Fibroblast of mammary gland (primary cell): ENCODE measurements around the gene B2M.

Experiments used
- DNase-seq: peaks from one replicate; pipeline ENCODE4 v3.0.0-alpha.2; 2010; ENCODE audit warnings: low read depth
- H3K4me3 ChIP-seq: 2 replicates; pipeline ENCODE4 v1.5.1; 2011; ENCODE audit warnings: low read depth, mild to moderate bottlenecking, low read length, moderate library complexity; ENCODE audit not compliant: control insufficient read depth
- TF ChIP-seq, protein P1 (sequence below): conservative IDR thresholded peaks from 2 replicates; pipeline ENCODE4 v1.5.1; 2011; ENCODE audit warnings: low read depth, low read length, inconsistent platforms; ENCODE audit not compliant: control insufficient read depth, insufficient read depth

Gene B2M

GRCh38 chr15:44713006-44713966 lies 2.0 kb downstream of the B2M start:
- peak; percentile 51 for DNase-seq
- TF ChIP-seq, protein P1, sequence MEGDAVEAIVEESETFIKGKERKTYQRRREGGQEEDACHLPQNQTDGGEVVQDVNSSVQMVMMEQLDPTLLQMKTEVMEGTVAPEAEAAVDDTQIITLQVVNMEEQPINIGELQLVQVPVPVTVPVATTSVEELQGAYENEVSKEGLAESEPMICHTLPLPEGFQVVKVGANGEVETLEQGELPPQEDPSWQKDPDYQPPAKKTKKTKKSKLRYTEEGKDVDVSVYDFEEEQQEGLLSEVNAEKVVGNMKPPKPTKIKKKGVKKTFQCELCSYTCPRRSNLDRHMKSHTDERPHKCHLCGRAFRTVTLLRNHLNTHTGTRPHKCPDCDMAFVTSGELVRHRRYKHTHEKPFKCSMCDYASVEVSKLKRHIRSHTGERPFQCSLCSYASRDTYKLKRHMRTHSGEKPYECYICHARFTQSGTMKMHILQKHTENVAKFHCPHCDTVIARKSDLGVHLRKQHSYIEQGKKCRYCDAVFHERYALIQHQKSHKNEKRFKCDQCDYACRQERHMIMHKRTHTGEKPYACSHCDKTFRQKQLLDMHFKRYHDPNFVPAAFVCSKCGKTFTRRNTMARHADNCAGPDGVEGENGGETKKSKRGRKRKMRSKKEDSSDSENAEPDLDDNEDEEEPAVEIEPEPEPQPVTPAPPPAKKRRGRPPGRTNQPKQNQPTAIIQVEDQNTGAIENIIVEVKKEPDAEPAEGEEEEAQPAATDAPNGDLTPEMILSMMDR = peak; percentile 30
- peak overlapping the region; percentile 99 for H3K4me3 ChIP-seq

GRCh38 chr15:44715142-44715796 lies 4.0 kb downstream of the B2M start:
- TF ChIP-seq, protein P1 = no peak
- no peak overlapping the region for H3K4me3 ChIP-seq
- DNase-seq = no peak

- H3K4me3 ChIP-seq = no peak overlapping the region
- TF ChIP-seq, protein P1 = no peak
- DNase-seq = no peak
Measured at GRCh38 chr15:44715797-44716334, 4.5 kb downstream of the B2M start.

DNA sequence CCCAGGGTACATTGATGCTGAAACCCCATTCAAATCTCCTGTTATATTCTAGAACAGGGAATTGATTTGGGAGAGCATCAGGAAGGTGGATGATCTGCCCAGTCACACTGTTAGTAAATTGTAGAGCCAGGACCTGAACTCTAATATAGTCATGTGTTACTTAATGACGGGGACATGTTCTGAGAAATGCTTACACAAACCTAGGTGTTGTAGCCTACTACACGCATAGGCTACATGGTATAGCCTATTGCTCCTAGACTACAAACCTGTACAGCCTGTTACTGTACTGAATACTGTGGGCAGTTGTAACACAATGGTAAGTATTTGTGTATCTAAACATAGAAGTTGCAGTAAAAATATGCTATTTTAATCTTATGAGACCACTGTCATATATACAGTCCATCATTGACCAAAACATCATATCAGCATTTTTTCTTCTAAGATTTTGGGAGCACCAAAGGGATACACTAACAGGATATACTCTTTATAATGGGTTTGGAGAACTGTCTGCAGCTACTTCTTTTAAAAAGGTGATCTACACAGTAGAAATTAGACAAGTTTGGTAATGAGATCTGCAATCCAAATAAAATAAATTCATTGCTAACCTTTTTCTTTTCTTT lies 5.8 kb downstream of the B2M start:
- no peak for DNase-seq
- H3K4me3 ChIP-seq = no peak overlapping the region
- TF ChIP-seq, protein P1 = no peak

DNA sequence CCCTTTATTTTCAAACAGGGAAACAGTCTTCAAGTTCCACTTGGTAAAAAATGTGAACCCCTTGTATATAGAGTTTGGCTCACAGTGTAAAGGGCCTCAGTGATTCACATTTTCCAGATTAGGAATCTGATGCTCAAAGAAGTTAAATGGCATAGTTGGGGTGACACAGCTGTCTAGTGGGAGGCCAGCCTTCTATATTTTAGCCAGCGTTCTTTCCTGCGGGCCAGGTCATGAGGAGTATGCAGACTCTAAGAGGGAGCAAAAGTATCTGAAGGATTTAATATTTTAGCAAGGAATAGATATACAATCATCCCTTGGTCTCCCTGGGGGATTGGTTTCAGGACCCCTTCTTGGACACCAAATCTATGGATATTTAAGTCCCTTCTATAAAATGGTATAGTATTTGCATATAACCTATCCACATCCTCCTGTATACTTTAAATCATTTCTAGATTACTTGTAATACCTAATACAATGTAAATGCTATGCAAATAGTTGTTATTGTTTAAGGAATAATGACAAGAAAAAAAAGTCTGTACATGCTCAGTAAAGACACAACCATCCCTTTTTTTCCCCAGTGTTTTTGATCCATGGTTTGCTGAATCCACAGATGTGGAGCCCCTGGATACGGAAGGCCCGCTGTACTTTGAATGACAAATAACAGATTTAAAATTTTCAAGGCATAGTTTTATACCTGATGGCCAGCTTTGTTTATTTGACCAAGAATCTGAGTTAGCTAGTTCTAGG lies 7.0 kb downstream of the B2M start:
- TF ChIP-seq, protein P1 = no peak

DNA sequence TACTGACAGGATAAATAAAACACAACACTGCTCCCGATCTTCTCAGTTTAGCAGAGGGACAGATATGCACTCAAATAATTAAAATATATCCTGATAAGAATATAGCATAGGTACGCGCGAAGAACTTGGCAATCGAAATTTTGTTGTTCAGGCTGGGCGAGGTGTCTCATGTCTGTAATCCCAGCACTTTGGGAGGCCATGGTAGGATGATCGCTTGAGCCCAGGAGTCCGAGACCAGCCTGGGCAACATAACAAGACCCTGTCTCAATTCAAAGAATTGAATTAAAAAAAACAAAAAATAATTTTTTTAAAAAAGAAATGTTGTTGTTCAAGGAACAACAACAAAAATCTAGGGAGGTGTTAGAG lies 7.6 kb downstream of the B2M start:
- DNase-seq = no peak
- TF ChIP-seq, protein P1 = no peak
- no peak overlapping the region for H3K4me3 ChIP-seq

More for the DNA sequence above, 7.0 kb downstream of the B2M start:
- DNase-seq = no peak
- no peak overlapping the region for H3K4me3 ChIP-seq
